ENCODE data around the gene LRRFIP2. TPM values are rescaled to one million over a fixed set of nuclear protein-coding genes. Genes with fewer than 3 reads are reported as not detected.
"Not testable (repeated sequence)": the region's sequence is repeated elsewhere in the genome, so short reads cannot be mapped to it uniquely, and the experiment has no call there.

LRRFIP2 gene
- polyA plus RNA-seq, 4 donors: 30.6 to 47.6 (median 40.8) TPM

DNA sequence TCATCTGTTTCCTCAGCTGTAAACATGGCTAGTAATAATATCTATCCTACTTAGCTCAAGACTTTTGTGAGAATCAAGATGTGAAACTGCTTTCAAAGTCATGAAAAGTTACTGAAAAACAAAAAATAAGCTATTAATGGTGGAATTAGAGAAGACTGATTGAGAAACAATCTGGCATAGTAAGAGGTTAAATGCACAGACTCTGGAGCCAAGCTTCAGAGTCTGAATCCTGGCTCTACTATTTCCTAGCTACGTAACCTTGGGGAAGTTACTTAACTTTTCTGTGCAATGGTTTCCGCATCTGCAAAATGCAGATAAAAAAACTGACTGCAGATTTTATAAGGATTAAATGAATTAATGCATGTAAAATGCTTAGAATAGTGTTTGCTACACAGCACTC is 28.8 kb downstream of the LRRFIP2 start:
- no peak for DNase-seq (ENCODE audit: low read depth in 4 of 4, low spot score in 3 of 4)

DNA sequence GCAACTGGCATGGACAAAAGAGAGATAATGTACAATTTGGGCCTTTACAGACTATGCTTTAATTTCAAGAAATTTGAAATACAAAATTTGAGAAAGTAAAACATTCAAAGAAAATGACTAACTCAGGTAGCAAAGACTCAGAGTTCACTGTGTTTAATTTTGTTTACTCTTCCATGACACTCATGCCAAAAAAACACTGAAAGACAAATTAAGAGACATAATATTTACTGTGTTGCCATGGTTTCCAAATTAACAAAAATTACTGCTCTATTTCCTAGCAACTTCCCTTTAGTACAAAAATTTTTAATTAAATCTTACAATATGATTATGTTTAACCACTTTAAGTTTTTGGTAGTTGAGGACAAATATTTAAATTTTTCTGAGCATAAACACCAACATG is 29.6 kb downstream of the LRRFIP2 start:
- no peak for DNase-seq (ENCODE audit: low read depth in 4 of 4, low spot score in 3 of 4)

DNA sequence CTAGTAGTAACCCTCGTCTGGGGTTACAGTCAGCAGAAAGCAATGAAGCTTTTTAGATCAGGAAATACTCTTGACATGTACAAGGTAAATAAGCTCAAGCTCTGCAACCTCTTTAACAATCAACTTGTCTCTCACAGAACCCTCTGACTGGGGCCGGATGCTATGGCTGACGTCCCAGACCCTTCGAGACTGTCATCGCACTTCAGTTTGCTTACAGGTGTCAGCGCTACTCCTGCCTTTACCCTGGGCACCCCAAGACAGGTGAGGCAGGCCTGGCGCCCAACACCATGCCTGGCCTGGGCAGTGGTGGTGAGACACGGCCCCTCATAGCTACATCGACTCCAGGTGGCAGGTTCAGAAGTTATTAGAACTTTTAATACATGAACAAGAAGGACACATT is 30.6 kb downstream of the LRRFIP2 start:
- no peak for DNase-seq (ENCODE audit: low read depth in 4 of 4, low spot score in 3 of 4)

DNA sequence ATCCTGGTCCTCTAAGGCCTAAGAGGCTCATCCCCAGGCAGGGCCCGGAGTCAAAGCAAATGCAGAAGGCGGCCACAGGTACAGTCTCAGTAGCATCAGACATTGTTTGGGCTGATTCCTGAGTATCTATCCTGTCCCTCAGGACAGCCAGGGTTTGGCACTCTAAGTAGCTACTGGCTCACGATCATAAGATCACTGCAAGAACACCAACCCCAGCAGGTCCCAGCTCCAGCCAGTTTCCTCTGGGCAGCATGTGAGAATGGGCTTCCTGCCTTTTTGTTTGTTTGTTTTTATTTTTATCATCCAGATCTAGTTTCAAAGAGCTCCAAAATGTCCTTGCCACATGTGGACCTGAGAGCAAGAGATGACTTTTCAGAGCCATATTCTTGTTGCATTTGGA is 32.7 kb downstream of the LRRFIP2 start:
- no peak for DNase-seq (ENCODE audit: low read depth in 4 of 4, low spot score in 3 of 4)

DNA sequence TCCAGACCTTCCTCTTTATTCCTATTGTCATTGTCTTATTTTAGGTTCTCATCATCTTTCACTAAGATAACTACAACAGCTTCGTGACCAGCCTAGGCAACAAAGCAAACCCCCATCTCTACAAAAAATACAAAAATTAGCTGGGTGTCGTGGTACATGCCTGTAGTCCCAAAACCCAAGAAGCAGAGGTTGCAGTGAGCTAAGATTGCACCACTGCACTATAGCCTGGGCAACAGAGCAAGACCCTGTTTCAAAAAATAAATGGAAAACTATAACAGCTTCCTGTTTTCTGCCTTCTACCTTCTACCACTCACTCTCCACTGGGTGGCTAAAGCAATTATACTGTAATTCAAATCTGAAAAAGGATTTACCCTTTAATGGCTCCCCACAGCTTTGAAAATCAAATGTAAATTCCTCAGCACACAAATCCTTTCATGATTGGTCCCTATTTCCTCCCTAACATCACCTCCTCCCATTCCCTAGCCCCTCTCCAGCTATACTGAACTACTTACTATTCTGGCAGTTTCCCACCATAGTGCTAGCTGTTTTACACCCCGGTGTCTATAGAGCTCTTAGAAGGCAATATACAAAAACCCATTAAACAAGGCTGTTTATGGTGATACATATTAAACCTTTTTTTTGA is 33.4 kb downstream of the LRRFIP2 start:
- no peak for DNase-seq (ENCODE audit: low read depth in 4 of 4, low spot score in 3 of 4)

DNA sequence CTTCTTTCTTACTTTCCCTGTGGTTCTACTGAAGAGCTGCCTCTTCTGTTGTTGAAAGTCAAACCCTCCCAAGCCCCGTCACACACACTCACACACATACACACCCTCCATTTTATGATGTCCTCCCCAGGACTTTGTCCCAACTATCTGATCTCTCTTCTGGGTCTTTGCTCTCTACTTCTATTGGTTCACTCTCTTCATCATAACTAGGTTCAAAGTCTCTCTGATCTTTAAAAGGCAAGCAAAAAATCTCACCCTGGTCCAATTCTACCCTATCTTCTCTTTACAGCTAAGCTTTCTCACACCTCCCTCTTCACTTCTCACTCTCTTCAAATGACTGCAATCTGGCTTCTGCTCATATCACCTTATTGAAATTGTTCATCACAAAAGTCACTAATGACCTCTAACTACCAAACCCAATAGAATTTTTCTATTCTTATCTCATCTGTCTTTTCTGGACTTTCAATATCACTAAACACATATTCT is 34.8 kb downstream of the LRRFIP2 start:
- DNase-seq (ENCODE audit: low read depth in 4 of 4, low spot score in 3 of 4): no peak

DNA sequence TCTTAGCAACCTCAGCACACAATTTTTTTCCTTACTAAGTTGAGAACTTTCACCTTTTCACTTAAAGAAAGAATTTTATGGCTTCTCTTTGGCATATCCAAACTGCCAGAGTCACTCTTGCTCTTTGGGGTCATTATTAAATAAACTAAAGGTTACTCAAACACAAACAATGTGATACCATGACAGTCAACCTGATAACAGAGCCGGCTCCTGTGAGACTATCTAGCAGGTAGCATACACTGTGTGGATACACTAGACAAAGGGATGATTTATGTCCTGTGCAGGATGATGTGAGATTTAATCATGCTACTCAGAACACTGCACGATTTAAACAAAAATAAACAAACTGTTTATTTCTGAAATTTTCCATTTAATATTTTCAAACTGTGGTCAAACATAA is 35.6 kb downstream of the LRRFIP2 start:
- no peak for DNase-seq (ENCODE audit: low read depth in 4 of 4, low spot score in 3 of 4)

DNA sequence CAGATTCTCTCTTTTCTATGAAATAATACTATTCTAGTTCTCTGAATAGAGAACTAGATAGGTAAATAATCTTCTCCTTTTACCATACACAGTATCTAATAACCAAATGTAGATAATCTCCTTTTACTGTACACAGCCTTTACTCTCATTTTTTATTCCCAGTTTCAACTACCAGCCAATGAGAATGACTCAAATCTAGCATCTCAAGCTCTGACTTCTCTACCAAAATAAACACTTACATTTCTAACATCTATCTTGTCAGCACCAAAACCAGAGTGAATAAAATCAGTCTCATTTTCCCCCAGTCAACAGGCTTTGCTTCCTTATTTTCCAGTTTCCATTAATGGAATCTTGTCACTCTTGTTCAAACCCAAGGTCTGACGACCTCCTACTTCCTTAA is 36.9 kb downstream of the LRRFIP2 start:
- no peak for DNase-seq (ENCODE audit: low read depth in 4 of 4, low spot score in 3 of 4)

DNA sequence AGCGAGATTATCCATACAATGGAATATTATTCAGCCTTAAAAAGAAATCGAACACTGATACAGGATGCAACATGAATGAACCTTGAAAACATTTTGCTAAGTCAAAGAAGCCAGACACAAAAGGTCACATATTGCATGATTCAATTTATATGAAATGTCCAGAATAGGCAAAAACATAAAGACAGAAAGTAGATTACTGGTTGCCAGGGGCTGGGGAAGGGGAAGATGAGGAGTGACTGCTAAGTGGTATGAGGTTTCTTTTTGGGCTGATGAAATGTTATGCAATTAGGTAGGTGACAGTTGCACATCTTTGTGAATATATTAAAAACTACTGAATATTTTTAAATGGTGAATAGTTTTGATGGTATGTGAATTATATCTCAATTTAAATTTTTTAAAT is 38.3 kb downstream of the LRRFIP2 start:
- DNase-seq (ENCODE audit: low read depth in 4 of 4, low spot score in 3 of 4): no peak

DNA sequence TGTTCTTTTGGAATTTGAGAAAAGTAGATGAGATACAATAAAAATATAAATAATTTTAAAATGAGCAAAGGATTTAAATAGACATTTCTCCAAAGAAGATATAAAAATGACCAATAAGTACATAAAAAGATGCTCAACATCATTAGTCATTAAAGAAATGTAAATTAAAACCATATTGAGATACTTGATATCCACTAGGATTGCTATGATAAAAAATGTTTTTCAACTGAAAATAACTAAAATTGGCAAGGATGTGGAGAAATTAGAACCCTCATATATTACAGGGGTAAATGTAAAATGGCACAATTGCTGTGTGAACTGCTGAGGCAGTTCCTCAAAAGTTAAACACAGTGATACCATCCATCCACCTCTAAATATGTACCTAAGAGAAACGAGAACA is 38.8 kb downstream of the LRRFIP2 start:
- no peak for DNase-seq (ENCODE audit: low read depth in 4 of 4, low spot score in 3 of 4)

DNA sequence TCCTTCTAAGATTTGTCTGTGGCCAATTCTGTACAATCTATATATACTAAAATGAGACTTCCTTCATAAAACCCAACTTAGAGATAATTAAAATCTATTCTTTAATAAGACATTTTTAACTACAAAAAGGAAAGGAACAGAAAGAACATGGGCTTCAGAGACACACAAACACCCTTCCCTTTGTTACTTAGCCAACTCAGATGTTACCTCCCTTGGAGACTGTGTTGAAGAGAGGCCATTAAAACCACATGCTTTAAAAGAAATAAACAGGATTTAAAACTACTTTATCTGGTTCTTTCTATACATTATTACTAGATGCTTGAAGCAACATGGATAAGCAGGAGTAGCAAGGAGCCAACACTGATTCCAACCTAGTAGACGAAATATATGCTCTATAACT is 42.0 kb downstream of the LRRFIP2 start:
- DNase-seq (ENCODE audit: low read depth in 4 of 4, low spot score in 3 of 4): no peak

DNA sequence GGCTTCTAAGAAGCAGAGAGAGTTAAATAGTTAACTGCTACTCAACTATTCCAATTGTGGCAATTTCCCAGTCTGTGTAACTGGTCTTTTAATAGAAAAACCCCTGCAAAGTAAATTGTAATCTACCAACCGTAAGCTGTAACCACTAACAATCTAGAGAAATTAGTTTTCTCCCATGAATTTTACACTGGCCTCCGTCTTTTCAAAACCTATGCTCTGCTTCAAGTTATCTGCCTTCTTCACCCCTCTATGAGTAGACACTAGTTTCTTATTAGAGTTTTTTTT is 42.6 kb downstream of the LRRFIP2 start:
- no peak for DNase-seq (ENCODE audit: low read depth in 4 of 4, low spot score in 3 of 4)

DNA sequence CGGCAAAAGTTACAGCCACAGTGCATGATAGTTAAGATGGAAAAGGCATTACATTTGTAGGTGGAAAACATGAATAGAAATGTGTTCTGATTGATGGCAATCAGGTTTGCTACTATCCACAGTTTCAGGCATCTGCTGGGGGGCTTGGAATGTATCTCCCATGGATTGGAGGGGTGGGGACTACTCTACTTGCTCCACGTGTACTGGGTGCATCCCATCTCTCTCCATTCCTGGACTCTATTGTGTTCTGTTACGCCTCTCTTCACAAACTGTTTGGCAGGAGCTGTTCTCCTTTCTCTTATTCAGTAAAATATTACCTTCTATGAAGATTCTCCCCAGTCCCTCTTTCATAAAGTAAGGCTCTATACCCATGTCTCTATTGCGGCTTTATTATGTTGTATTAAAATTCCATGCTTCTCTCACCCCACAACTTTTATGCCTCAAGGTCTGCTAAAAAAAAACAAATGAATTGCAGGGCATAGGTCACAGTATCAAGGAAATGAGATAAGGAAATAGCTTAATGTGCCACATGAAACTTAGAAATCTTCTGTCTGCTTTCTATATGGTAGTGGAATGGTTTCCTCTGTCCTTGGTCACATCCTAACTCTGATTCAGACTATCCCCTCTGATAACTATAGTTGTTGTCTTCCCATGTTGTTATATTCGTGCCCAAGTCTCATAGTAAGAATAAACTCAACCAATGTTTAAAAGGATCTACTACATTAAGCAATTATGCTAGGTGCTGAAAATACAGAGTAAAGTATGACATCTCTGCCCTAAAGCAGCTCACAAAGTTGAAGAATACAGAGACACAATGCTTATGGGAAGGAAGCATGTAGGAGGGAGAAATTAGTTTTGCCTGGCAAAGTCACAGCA is 43.2 kb downstream of the LRRFIP2 start:
- DNase-seq (ENCODE audit: low read depth in 4 of 4, low spot score in 3 of 4): no peak

DNA sequence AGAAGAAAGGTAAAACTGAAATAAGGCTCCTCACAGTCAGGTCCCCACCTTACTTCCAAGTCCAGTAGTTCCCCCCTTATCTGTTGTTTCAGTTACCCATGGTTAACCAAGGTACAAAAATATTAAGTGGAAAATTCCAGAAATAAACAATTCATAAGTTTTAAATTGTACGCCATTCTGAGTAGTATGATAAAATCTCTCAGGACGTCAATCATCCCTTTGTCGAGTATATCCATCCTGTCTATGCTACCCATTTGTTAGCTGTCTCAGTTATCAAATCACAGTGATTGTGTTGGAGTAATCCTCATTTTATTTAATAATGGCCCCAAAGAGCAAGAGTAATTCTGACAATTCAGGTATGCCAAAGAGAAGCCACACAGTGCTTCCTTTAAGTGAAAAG is 43.9 kb downstream of the LRRFIP2 start:
- DNase-seq (ENCODE audit: low read depth in 4 of 4, low spot score in 3 of 4): no peak

DNA sequence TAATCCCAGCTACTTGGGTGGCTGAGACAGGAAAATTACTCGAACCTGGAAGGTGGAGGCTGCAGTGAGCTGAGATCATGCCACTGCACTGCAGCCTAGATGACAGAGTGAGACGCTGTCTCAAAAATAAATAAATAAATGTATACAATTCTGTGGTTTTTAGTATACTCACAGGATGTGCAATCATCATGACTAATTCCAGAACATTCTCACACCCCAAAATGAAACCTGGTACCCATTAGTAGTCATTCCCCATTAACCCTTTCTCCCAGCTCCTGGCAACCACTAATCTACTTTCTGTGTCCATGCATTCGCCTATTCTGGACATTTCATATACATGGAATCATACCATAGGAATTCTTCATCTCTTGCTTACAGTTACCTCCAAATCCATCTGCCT is 44.5 kb downstream of the LRRFIP2 start:
- DNase-seq (ENCODE audit: low read depth in 4 of 4, low spot score in 3 of 4): no peak

DNA sequence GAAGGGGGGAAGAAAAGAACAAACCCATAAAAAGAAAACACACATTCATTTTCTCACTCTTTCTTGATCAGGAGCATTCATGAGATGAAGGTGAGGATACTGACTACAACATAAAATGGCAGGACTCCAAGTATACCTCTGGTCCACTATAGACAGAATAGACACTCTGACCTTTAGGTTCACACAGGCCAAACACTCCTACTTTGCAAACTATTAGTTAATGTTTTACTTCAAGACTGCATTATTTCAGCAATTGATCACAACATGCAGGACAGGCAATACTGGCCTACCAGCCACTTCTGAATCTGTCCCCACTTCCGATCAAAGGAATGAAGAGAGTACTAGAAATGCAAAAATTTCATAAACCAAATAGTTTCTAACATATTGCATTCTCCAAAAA is 47.0 kb downstream of the LRRFIP2 start:
- no peak for DNase-seq (ENCODE audit: low read depth in 4 of 4, low spot score in 3 of 4)

DNA sequence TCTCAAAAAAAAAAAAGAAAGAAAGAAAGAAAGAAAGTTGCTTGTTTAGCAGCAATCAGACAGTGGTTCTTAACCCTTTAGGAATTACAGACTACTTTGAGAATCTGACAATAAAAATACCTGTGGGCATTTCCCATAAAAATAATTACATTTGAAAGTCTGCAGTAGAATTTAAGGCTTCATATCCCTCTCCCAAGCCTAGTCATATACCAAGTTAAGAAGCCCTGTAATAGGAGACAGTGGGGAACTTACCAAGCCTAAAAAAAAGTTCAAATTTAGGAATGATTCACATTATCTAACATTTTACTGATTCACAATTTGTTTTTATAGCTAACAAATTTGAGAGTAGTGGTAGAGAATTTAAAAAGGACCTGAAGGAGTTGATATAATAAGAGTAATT is 47.5 kb downstream of the LRRFIP2 start:
- no peak for DNase-seq (ENCODE audit: low read depth in 4 of 4, low spot score in 3 of 4)

DNA sequence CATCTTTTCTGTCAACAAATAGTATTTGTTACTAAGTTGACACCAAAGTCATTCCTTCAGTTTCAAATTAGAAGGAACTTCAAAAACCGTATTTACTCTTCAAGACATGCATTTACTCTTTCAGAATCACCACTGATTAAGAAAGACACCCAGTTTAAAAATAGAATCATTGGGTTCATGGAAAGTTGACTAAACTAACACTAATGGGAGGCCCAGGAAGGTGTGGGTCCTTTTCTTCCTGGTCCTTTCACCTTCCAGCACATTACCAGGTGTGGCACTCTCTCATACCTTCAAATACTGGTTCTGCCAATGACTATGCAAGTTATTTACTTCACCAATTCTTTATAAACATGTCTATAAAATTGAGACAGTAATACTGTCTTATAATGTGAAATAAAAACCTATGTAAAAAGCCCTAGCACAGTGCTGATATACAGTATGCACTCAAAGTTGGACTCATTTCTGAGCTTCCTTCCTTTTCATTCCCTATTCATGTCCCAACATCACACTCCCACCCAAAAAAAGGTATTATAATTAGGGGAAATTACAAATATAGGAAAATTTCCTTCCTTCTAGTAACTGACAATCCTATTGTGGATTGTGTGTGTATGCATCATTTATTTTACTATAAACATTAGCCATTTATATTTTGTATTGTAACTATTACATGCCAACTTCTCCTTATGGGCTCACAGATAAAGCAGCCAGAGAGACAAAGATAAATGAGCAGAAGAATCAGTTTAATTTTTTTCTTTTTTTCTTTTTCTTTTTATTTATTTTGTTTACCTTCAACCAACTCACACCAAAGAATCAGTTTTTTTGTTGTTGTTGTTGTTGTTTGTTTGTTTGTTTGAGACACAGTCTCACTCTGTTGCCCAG is 48.9 kb downstream of the LRRFIP2 start:
- DNase-seq (ENCODE audit: low read depth in 4 of 4, low spot score in 3 of 4): no peak

DNA sequence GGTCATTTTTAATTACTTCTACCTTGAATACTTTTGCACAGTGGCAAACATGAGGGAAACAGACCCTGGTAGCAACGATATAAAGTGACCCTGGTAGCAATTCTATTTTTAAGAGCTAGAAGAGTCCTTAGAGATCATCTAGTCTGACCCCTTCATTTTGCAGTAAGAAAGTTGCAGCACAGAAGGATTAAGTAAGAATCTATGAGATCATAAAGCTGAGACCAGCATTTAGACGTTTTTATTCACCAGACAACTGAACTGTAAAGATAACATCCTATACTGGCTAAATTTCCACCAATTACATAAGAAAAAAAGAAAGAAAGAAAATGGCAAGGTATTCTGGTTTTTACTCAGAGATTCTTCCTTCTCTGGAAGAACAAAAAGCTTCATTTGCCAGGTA is 49.9 kb downstream of the LRRFIP2 start:
- DNase-seq (ENCODE audit: low read depth in 4 of 4, low spot score in 3 of 4): no peak

DNA sequence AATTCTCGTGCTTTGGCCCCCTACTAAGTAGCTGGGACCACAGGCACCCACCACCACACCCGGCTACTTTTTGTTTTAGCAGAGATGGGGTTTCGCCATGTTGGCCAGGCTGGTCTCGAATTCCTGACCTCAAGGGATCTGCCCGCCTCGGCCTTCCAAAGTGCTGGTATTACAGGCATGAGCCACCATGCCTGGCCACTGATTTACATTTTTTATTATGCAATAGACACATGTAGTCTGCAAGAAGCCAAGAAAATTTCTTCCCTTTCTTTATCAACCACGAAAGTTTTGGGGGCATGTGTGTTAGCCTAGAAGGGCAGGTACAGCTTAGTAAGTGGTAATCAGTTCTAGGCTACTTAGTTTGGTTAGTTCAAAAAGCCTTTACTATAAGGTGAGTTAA is 51.1 kb downstream of the LRRFIP2 start:
- no peak for DNase-seq (ENCODE audit: low read depth in 4 of 4, low spot score in 3 of 4)

DNA sequence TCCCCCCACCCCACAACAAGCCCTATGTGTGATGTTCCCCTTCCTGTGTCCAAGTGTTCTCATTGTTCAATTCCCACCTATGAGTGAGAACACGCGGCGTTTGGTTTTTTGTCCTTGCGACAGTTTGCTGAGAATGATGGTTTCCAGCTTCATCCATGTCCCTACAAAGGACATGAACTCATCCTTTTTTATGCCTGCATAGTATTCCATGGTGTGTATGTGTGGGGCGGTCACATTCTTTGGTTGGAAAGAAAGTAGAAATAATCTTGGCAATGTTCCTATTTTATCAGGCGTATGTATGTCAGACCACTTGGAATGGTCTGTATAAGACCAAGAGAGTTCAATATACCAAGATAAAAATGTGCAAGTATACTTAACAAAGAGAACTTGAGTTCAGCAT is 52.3 kb downstream of the LRRFIP2 start:
- DNase-seq (ENCODE audit: low read depth in 4 of 4, low spot score in 3 of 4): not testable (repeated sequence)

All from left renal pelvis (tissue), 4 donors.